ENCODE results near the gene MNX1.

MNX1 gene

DNA sequence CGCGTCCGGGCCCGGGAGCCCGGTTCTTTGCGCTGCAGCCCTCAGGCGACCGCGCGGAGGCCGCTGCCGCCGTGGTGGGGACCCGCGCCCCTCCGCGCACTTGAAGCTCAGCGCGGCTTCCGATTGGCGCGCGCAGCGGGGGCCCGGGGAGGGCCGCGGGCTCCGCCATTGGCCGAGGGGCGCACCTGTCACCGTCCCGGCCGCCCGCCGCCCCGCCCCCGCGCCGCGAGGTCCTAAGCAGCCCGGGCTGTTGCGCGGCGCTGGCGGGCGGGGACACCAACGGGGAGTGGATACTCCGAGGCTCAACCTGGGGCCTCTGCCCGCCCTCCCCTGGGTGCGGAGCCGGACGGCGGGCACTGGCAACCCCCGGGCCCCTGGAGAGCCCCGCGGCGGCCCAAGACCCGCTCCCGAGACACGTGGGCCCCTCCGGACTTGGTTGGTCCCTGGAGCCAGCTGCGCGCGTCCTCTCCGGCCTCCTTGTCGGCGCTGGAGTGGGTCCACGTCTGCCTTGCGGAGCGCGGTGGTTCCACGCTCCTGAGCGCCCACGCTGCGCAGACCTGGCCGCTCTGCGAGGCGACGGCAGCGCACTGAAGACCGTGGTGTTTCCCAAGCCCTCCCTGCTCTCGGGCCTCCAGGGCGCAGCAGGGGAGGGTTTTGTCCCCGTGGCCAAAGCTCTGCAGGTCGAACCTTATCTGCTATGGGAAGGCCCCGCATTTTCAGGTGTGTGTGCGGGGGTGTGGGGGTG is at the start of gene MNX1:
MNX1 (minus strand) TSS at position 76 of the 745 bp plus-strand sequence. CDS start 313 bp downstream, outside the sequence.
- DNase-seq (ENCODE audit: low read depth): no peak

GRCh38 chr7:157059534-157059933 is 49.1 kb upstream of the MNX1 start:
- DNase-seq (ENCODE audit: low read depth): no peak

DNA sequence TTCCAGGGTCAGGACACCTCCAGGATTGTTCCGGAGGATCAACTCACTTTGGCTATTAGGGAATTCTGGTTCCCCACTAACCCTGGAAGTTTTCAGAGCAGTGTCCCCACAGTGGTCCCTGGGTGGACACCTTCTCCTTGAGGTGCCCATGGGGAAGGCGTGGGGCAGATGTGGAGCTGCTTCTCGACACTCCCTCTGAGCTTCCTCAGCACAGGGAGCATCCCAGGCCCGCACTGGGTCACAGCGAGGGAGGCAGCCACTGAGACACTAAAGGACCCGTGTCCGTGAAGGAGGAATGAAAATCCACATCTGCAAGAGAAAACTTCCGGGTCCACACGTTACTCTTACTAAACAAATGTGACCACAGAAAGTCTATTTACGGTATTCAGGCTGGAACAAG is 48.2 kb upstream of the MNX1 start:
- DNase-seq (ENCODE audit: low read depth): no peak

- DNase-seq (ENCODE audit: low read depth): no peak
Observed at GRCh38 chr7:157058068-157058467, 47.6 kb upstream of the MNX1 start.

- no peak for DNase-seq (ENCODE audit: low read depth)
Observed at GRCh38 chr7:157056957-157057902, 46.8 kb upstream of the MNX1 start.

- no peak for DNase-seq (ENCODE audit: low read depth)
Observed at GRCh38 chr7:157056246-157056645, 45.8 kb upstream of the MNX1 start.

DNA sequence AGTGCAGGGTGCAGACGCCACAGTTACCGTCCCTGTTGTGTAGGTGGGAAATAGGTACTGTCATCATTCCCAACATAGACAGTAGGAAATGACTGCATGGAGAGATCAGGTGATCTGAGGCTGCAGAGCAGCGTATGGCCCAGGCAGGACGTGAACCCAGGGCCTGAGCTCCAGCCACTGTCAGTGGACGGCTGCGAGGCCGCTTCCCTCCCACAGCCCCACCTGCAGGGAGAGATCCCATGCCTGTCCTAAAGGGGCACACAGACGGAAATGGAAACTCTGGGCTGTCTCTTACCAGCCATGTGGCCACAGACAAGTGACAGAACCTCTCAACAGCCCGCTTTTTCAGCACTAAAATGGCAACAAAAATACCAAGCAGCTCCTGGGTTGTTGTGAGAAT is 44.5 kb upstream of the MNX1 start:
- DNase-seq (ENCODE audit: low read depth): no peak

- no peak for DNase-seq (ENCODE audit: low read depth)
Observed at GRCh38 chr7:157053118-157053517, 42.7 kb upstream of the MNX1 start.

DNA sequence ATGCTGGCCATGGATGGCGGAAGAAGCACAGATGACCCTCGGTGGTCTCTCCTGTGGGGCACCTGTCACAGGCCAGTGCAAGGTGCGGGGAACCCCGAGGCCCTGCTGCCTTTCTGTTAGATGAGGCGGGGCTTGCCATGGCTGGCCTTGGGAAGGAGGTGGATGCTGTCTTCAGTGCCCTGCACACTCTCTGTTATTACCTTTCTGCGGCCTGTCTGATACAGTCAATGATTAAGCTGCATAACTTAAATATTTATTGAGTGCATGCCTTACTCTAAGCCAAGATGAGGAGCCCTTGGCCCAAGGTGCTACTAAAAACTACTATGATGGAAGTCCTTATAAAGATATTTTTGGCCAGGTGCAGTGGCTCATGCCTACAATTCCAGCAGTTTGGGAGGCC is 36.7 kb upstream of the MNX1 start:
- no peak for DNase-seq (ENCODE audit: low read depth)

DNA sequence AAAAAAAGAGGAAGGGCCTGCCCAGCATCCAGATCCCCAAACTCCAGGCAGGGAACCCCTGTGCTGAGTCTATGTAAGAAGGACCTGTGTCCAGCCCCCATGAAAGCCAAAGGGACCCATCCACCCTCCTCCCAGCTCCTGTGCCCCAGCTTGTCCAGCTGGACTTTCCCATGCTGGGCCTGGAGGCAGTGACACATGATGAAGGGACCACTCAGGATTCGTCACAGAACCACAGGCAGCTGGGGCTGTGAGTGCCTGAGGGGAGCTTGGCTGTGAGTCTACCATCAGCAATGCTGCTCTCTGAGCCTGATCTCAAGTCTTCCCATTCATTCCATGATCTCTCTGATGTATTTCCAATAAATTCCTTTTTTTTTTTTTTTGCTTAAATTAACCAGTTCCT is 36.2 kb upstream of the MNX1 start:
- DNase-seq (ENCODE audit: low read depth): no peak

DNA sequence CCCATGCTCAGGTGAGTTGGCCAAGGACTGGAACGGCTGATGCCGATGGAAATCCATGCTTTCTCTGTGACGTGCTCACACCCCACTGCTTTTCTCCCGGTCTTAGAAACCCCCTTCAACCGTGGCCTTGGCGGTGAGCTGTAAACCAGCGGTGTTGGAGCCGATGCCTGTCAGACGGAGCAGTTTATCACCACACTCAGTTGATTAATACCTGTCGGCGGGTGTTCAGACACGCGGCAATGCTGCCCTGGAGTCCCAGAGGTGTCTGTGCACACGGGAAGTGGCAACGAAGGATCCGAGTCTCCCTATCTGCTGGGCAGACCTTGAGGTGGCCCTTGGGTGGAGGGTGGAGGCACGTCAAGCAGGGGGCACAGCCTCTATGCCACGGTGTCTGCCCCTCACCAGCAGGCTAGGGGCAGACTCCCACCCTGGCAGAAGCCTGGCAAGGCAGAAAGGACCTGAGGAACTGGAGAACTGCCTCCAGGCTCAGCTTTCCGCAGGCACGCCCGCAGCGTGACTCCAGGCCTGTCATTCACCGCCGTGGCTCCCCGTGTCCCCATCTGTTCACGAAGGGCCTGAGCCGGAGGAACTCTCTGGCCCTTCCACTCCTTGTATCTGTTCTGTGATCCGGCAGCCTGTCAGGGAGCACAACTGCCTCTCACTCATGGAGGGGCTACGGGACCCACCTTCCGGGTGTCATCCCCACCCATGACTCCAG is 34.6 kb upstream of the MNX1 start:
- no peak for DNase-seq (ENCODE audit: low read depth)

DNA sequence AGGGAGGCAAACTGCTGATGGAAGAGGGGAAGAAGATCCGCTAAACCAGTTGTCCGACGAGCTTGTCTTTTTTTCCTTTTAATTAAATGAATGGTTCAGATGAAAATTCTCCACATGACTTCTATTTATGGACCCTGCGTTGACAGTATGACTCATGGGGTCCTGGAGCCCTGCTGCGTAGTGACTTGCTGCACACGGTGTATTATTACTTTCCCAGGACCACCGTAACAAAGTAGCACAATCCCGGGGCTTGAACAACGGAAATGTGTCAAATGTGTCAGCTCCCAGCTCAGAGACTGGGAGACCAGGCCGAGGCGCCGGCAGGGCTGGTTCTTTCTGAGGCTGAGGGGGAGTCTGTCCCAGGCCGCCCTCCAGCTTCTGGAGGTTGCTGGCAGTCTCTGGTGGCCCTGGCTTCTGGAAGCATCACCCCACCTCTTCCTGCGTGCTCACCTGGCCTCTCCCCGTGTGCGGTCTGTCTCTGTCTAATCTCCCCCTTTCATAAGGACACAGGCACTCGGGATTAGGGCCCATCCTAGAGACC is 33.8 kb upstream of the MNX1 start:
- no peak for DNase-seq (ENCODE audit: low read depth)

DNA sequence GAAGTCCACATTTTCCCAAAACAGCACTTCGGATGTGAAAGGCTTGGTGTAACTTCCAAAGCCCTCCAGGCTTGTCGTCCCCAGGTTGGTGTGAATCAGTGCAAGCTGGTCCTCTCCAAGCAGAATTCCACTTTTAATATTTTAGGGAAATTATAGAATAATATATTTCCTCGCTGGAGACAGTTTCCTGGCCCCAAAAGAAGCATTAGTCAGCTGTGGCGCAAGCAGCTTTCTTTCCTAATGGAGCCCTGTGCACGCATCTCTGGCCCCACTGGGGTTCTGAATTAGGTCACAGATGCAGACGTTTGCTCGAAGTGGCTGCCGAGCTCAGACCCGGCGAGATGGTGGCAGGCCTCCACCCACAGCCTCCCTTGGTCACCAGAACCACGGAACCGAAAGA is 33.3 kb upstream of the MNX1 start:
- peak; percentile 13 for DNase-seq (ENCODE audit: low read depth)

DNA sequence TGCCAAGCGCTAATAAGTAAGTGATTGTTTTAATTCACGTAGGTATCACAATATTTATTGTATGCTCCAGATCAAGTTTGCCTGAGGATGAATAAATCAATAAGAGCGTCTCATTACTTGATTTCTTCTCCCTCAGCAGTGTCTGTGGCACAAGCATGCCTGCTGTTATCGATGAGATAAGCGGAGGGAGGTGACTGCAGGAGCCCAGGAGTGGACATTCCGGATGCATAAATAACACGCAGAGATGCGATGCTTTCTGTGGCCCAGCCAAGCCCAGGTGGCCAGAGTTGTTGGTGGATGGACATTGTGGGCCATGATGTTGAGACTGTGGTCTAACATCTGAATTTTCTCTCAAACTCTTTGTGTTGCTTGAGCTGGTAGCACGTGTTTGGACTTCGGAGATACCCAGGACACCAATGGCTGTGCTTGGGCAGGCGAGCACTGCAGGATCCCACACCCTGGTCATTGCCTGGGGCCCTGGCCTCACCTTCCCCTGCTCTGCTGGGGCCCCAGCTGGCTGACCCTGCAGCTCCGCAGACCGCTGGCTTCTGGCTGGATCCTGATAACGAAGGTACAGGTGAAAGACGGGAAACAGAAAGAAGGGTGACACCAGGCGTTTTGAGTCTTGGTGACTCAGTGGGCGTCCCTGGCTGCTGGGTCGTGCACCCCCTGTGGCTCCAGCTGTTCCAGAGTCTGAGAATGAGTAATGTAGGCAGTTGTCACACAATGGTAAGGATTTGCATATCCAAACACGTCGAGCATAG is 31.2 kb upstream of the MNX1 start:
- DNase-seq (ENCODE audit: low read depth): no peak

- no peak for DNase-seq (ENCODE audit: low read depth)
Observed at GRCh38 chr7:157041004-157041403, 30.5 kb upstream of the MNX1 start.

DNA sequence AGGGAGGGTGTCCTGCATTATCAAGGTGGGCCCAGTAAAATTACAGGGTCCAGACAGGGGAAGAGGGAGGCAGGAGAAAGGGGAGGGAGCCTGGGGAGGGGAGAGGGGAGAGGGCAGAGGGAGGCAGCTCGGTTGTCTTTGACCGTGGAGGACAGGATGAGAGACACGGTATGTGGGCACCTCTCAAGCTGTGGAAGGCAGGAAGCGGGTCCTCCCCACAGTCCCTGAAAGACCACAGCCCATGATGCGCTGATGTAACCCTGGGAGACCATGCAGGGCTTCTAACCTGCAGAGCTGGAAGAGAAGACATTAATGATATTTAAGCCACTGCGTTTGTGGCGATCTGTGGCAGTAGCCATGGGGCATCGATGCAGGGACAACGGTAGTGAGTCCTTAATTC is 27.2 kb upstream of the MNX1 start:
- DNase-seq (ENCODE audit: low read depth): no peak

GRCh38 chr7:157037028-157037427 is 26.6 kb upstream of the MNX1 start:
- no peak for DNase-seq (ENCODE audit: low read depth)

GRCh38 chr7:157035979-157036378 is 25.5 kb upstream of the MNX1 start:
- no peak for DNase-seq (ENCODE audit: low read depth)

GRCh38 chr7:157035302-157035701 is 24.8 kb upstream of the MNX1 start:
- no peak for DNase-seq (ENCODE audit: low read depth)

GRCh38 chr7:157033483-157034473 is 23.3 kb upstream of the MNX1 start:
- no peak for DNase-seq (ENCODE audit: low read depth)

All from fibroblast of gingiva (primary cell).